A673 (cell line): ENCODE data around the gene BMP5. TPM values are rescaled to one million over a fixed set of nuclear protein-coding genes. Genes with fewer than 3 reads are reported as not detected.

Experiments
- Bru-seq: library from RNA; stranded (reverse); fragments of 400-500 nt; gene quantifications from one replicate; lab custom pipeline; 2021; lab: Mats Ljungman, UMichigan
- BruChase-seq, 2 experiments: library from RNA; stranded (reverse); fragments of 400-500 nt; gene quantifications; one replicate each; lab custom pipeline; 2021; lab: Mats Ljungman, UMichigan
- BruUV-seq: library from RNA; stranded (reverse); fragments of 400-500 nt; replicated peaks from 2 replicates; lab custom pipeline; 2021; lab: Mats Ljungman, UMichigan
- CTCF ChIA-PET: fragments of 300-600 bp; sonication (Branson Sonifier 250); formaldehyde crosslinking; loops from one replicate; lab custom pipeline; 2022; ENCODE audit warnings: antibody characterized with exemption; lab: Charles Lee
- POLR2A ChIA-PET: fragments of 300-600 bp; sonication (Branson Sonifier 250); formaldehyde crosslinking; loops from one replicate; lab custom pipeline; 2022; ENCODE audit warnings: antibody characterized with exemption; ENCODE audit not compliant: low non-redundant PET; lab: Charles Lee
- DNase-seq: peaks from one replicate; pipeline ENCODE4 v3.0.0-alpha.2; 2015; ENCODE audit warnings: low spot score
- H3K27ac ChIP-seq: fragments of 200-600 bp; sonication (generic); 2 replicates; pipeline ENCODE4 v1.5.1; 2016; ENCODE audit warnings: mixed run types, low read depth, mild to moderate bottlenecking, mixed read lengths, antibody characterized with exemption, low read length; ENCODE audit not compliant: poor library complexity, severe bottlenecking
- H3K27me3 ChIP-seq: fragments of 200-600 bp; sonication (generic); replicated peaks from 2 replicates; pipeline ENCODE4 v1.6.1; 2017; ENCODE audit warnings: mixed run types, low read depth, mild to moderate bottlenecking, mixed read lengths, antibody characterized with exemption, low read length; ENCODE audit not compliant: insufficient read depth, poor library complexity
- H3K36me3 ChIP-seq: fragments of 200-600 bp; sonication (generic); 2 replicates; pipeline ENCODE4 v1.6.1; 2016; ENCODE audit warnings: mixed run types, mild to moderate bottlenecking, mixed read lengths, antibody characterized with exemption, low read length; ENCODE audit not compliant: insufficient read depth, poor library complexity, severe bottlenecking
- H3K4me1 ChIP-seq: fragments of 200-600 bp; sonication (generic); 2 replicates; pipeline ENCODE4 v1.6.1; 2017; ENCODE audit warnings: mixed run types, mild to moderate bottlenecking, mixed read lengths, antibody characterized with exemption, low read length; ENCODE audit not compliant: insufficient read depth, poor library complexity, severe bottlenecking
- H3K4me3 ChIP-seq: fragments of 200-600 bp; sonication (generic); 2 replicates; pipeline ENCODE4 v1.5.1; 2016; ENCODE audit warnings: low read depth, mixed run types, mild to moderate bottlenecking, mixed read lengths, low read length; ENCODE audit not compliant: poor library complexity, severe bottlenecking
- H3K9me3 ChIP-seq: fragments of 200-600 bp; sonication (generic); 2 replicates; pipeline ENCODE4 v1.6.1; 2016; ENCODE audit warnings: mixed run types, low read depth, mild to moderate bottlenecking, mixed read lengths, antibody characterized with exemption, low read length; ENCODE audit not compliant: poor library complexity, severe bottlenecking
- CTCF ChIP-seq: fragments of 300-800, 200-600 bp; sonication (generic); conservative IDR thresholded peaks from 2 replicates; pipeline ENCODE4 v1.5.1; 2017; ENCODE audit warnings: low read depth, mild to moderate bottlenecking, antibody characterized with exemption, low read length, moderate library complexity, mixed read lengths
- EZH2 ChIP-seq: fragments of 200-600 bp; sonication (generic); IDR thresholded peaks from 2 replicates; pipeline ENCODE4 v1.6.1; 2017; ENCODE audit warnings: borderline replicate concordance, low read depth, mild to moderate bottlenecking, mixed read lengths, antibody characterized with exemption, low read length; ENCODE audit not compliant: poor library complexity, severe bottlenecking
- intact Hi-C: fragments of 100-400 bp; cut with micrococcal nuclease; formaldehyde crosslinking; loops from one replicate; pipeline ENCODE4 v1.10.0; 2022; ENCODE audit not compliant: unreplicated experiment
- long read RNA-seq: library from polyadenylated mRNA; stranded (forward); transcript quantifications from one replicate; pipeline ENCODE4 v2.0.0, GENCODE V29; 2022
- total RNA-seq: library from RNA; stranded (reverse); gene quantifications from 2 replicates; pipeline ENCODE4 v1.2.3, GENCODE V29; 2021

Gene BMP5
- 0.49 and 0.98 TPM in 2 replicates for total RNA-seq
- Bru-seq, nascent RNA, result percentile 47 among the genes with signal in this experiment
- BruChase-seq, experiment 1, labeled RNA remaining after a 2-hour chase, result percentile 41 among the genes with signal in this experiment
- BruChase-seq, experiment 2, labeled RNA remaining after a 6-hour chase, result percentile 29 among the genes with signal in this experiment
- long read RNA-seq, partial matches to known transcripts, result 1 of 2 reads
- long read RNA-seq, other reads (novel, unspliced or antisense), result 0 of 2 reads

- ChIA-PET POLR2A (no interaction called here), CTCF (no interaction called here)
- intact Hi-C loops, result no loop called here
- TF ChIP-seq CTCF (no peak), EZH2 (no peak)
- no TSS peak for BruUV-seq
- Histone ChIP-seq H3K27ac (no peak within 1 kb of the TSS), H3K4me1 (peaks cover 15% of the 10 kb centered on the region), H3K27me3 (no peaks in the 10 kb centered on the region), H3K4me3 (no peak within 1 kb of the TSS), H3K36me3 (no peaks in the 10 kb centered on the region), H3K9me3 (no peaks in the 10 kb centered on the region)
- peak; percentile 68 for DNase-seq
These were observed at the start of gene BMP5 for GRCh38 chr6:55875400-55875799. Gene BMP5 (minus strand): TSS chr6:55875590. CDS start chr6:55874865, 725 bp downstream.

GRCh38 chr6:55922406-55922805 is 47.0 kb upstream of the BMP5 start:
- intact Hi-C loops, result no loop called here
- CTCF ChIA-PET, result no interaction called here
- no peaks in the 10 kb centered on the region for H3K36me3 ChIP-seq
- no peaks in the 10 kb centered on the region for H3K9me3 ChIP-seq
- H3K27ac ChIP-seq, result no peak overlapping the region
- H3K27me3 ChIP-seq, result no peaks in the 10 kb centered on the region
- no TSS peak for BruUV-seq
- H3K4me1 ChIP-seq, result peaks cover 31% of the 10 kb centered on the region
- no peak for DNase-seq
- no peak for TF ChIP-seq EZH2
- no peak for TF ChIP-seq CTCF
- no peak overlapping the region for H3K4me3 ChIP-seq
- POLR2A ChIA-PET, result no interaction called here

GRCh38 chr6:55919716-55920308 is 44.4 kb upstream of the BMP5 start:
- no peak overlapping the region for H3K27ac ChIP-seq
- ChIA-PET CTCF (no interaction called here), POLR2A (no interaction called here)
- H3K27me3 ChIP-seq, result no peaks in the 10 kb centered on the region
- intact Hi-C loops, result no loop called here
- H3K4me1 ChIP-seq, result peaks cover 44% of the 10 kb centered on the region
- TF ChIP-seq EZH2 (no peak), CTCF (no peak)
- DNase-seq, result no peak
- no peaks in the 10 kb centered on the region for H3K9me3 ChIP-seq
- no peak overlapping the region for H3K4me3 ChIP-seq
- no TSS peak for BruUV-seq
- H3K36me3 ChIP-seq, result no peaks in the 10 kb centered on the region
